ENCODE measurements around the gene PCSK7. TPM values are rescaled to one million over a fixed set of nuclear protein-coding genes. Genes with fewer than 3 reads are reported as not detected.

Gene PCSK7
- total RNA-seq, 2 experiments from 2014 or later, result 98.8 to 107 TPM

GRCh38 chr11:117192401-117192875 is 39.4 kb downstream of the PCSK7 start:
- Mint-ChIP-seq H3K36me3 (ENCODE audit: low read depth) (no peaks in the 10 kb centered on the region), H3K27ac (no peak overlapping the region), H3K27me3 (no peaks in the 10 kb centered on the region), H3K9me3 (no peaks in the 10 kb centered on the region), H3K4me3 (no peak overlapping the region), H3K4me1 (ENCODE audit: low read depth) (no peaks in the 10 kb centered on the region)
- no peak for TF ChIP-seq CTCF (IDR thresholded peaks at IDR 0.05)
- ChIA-PET CTCF (no interaction called here), POLR2A (no interaction called here)
- DNase-seq, result no peak
- intact Hi-C loops (cut with micrococcal nuclease), result no loop called here
- ATAC-seq, result no peak

- intact Hi-C loops (cut with micrococcal nuclease), result no loop called here
- Mint-ChIP-seq H3K27ac (no peak overlapping the region), H3K4me3 (no peak overlapping the region), H3K4me1 (ENCODE audit: low read depth) (no peaks in the 10 kb centered on the region), H3K27me3 (no peaks in the 10 kb centered on the region), H3K36me3 (ENCODE audit: low read depth) (no peaks in the 10 kb centered on the region), H3K9me3 (no peaks in the 10 kb centered on the region)
- no peak for TF ChIP-seq CTCF (IDR thresholded peaks at IDR 0.05)
- ATAC-seq (no peak), DNase-seq (no peak)
- ChIA-PET POLR2A (no interaction called here), CTCF (interaction anchor here (2.1 kb wide), 1 partner anchor 10 kb away, joined by 5 read pairs; no protein-coding TSS in a partner anchor)
These were observed 40.0 kb downstream of the PCSK7 start for GRCh38 chr11:117191680-117192400.

GRCh38 chr11:117189941-117190544 is 41.8 kb downstream of the PCSK7 start:
- Mint-ChIP-seq H3K4me1 (ENCODE audit: low read depth) (no peaks in the 10 kb centered on the region), H3K27me3 (no peaks in the 10 kb centered on the region), H3K36me3 (ENCODE audit: low read depth) (no peaks in the 10 kb centered on the region), H3K4me3 (no peak overlapping the region), H3K27ac (no peak overlapping the region), H3K9me3 (no peaks in the 10 kb centered on the region)
- TF ChIP-seq CTCF (IDR thresholded peaks at IDR 0.05), result no peak
- no peak for DNase-seq
- POLR2A ChIA-PET, result interaction anchor here (1.7 kb wide), 1 partner anchor 10 kb away, joined by 6 read pairs; no protein-coding TSS in a partner anchor
- CTCF ChIA-PET, result interaction anchor here (2.1 kb wide), 1 partner anchor 8 kb away, joined by 5 read pairs; no protein-coding TSS in a partner anchor
- intact Hi-C loops (cut with micrococcal nuclease), result no loop called here
- ATAC-seq, result no peak

- POLR2A ChIA-PET, result interaction anchor here (1.7 kb wide), 1 partner anchor 9 kb away, joined by 6 read pairs; no protein-coding TSS in a partner anchor
- Mint-ChIP-seq H3K36me3 (ENCODE audit: low read depth) (no peaks in the 10 kb centered on the region), H3K27ac (no peak overlapping the region), H3K27me3 (no peaks in the 10 kb centered on the region), H3K4me3 (no peak overlapping the region), H3K4me1 (ENCODE audit: low read depth) (no peaks in the 10 kb centered on the region), H3K9me3 (no peaks in the 10 kb centered on the region)
- no peak for TF ChIP-seq CTCF (IDR thresholded peaks at IDR 0.05)
- CTCF ChIA-PET, result interaction anchor here (2.1 kb wide), 1 partner anchor 8 kb away, joined by 5 read pairs; no protein-coding TSS in a partner anchor
- intact Hi-C loops (cut with micrococcal nuclease), result no loop called here
- DNase-seq, result no peak
- no peak for ATAC-seq
These were observed 42.5 kb downstream of the PCSK7 start for GRCh38 chr11:117189191-117189940.
